Activated naive CD4-positive, alpha-beta T cell treated with Interleukin-2 at 50 U/mL for 16 hours (primary cell): ENCODE results near the gene CDK2AP2.
A peak's percentile ranks its signal among the peaks of the same experiment; 100 is the strongest.
"Not testable (repeated sequence)": the region's sequence is repeated elsewhere in the genome, so short reads cannot be mapped to it uniquely, and the experiment has no call there.

Experiments used
- DNase-seq: peaks from one replicate; pipeline ENCODE4 v3.0.0-alpha.2; 2020

The CDK2AP2 gene, protein sequence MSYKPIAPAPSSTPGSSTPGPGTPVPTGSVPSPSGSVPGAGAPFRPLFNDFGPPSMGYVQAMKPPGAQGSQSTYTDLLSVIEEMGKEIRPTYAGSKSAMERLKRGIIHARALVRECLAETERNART

DNA sequence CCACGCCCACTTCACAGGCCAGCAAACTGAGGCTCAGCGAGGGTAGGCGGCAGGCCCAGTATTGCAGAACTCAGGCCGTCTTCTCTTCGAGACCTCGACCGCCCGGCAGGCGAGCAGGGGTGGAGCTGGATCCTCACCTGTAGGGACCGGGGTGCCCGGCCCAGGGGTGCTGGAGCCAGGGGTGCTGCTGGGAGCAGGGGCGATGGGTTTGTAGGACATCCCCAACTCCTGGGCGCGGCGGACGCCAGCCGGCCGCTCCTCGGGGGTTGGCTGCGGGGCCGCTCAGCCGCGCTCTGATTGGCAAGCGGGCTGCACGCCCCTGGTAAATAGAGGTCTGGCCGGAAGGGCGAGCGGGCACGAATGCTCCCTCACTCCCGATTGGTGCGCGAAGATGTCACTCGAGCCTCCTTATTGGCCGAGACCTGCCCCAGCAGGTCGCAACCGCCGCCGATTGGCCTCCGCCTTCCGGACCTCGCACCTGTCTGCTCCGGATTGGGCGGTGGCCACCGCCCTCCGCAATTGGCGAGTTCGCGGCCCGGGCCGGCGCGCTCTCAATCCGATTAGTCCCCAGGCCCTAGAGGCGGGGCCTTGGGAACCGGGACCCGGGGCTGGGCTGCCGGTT, at the start of gene CDK2AP2:
Gene CDK2AP2, minus strand, starts transcription at position 299 of the 622 bp plus-strand sequence. Its CDS starts 80 bp downstream, at position 219.
- DNase-seq, result peak; percentile 99

DNA sequence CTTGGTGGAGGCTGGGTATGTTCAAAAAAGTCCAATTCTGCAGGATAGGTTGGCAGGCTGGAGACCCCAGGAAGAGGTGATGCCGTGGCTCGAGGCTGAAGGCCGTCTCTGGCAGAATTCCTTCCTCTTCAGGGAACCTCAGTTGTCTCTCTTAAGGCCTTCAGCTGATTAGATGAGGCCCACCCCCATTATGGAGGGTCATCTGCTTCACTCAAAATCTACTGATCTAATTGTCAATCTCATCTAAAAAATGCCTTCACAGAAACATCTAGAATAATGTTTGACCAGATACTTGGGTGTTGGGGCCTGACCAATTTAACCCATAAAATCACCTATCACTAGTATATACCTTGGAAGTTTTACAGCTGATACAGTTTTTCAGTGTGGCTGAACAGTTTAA, 48.3 kb upstream of the CDK2AP2 start:
- no peak for DNase-seq

GRCh38 chr11:67551697-67552096, 43.7 kb upstream of the CDK2AP2 start:
- DNase-seq, result not testable (repeated sequence)

- DNase-seq, result no peak
Measured at GRCh38 chr11:67551127-67551526, 43.2 kb upstream of the CDK2AP2 start.

DNA sequence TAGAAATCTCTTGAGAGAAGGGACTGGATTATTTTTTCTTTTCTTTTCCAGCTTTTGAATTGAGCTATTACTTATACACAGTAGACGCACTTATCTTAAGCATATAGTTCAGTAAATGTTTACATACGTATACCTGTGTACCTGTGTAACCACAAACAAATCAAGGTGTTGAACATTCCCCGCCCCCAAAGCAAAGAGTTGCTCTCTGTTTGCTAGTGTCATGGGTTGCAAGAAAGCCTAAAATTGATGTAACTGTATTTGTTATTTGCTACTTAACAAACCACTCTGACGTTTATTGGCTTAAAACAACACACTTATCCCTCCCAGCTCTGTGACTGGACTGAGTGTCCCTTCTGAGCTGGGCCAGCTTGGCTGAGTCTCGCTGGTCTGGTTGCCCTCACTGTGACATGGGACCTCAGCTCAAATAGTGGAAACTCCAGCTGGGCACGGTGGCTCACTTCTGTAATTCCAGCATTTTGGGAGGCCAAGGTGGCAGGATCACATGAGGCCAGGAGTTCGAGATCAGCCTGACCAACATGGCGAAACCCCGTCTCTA, 40.7 kb upstream of the CDK2AP2 start:
- no peak for DNase-seq

- not testable (repeated sequence) for DNase-seq
Measured at GRCh38 chr11:67548112-67548511, 40.1 kb upstream of the CDK2AP2 start.

DNA sequence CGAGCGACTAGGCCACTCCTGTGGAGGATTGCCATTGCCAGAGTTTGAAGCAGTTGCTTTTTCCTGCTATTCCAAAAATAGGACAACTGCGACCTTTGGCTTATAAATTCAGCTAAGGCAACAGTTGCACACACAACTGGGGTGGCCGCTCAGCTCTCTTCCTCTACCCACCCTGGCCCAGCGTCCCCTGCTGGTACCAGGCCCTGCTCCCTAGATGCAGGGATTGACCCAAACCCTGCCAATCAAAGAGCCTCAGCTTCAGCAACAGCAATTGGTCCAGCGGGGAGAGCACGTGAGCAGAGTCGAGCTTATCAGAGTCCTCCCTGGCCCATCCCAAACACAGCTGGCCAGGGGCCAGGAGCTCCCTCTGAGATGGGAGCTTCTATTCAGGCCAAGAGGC, 37.3 kb upstream of the CDK2AP2 start:
- DNase-seq, result no peak

DNA sequence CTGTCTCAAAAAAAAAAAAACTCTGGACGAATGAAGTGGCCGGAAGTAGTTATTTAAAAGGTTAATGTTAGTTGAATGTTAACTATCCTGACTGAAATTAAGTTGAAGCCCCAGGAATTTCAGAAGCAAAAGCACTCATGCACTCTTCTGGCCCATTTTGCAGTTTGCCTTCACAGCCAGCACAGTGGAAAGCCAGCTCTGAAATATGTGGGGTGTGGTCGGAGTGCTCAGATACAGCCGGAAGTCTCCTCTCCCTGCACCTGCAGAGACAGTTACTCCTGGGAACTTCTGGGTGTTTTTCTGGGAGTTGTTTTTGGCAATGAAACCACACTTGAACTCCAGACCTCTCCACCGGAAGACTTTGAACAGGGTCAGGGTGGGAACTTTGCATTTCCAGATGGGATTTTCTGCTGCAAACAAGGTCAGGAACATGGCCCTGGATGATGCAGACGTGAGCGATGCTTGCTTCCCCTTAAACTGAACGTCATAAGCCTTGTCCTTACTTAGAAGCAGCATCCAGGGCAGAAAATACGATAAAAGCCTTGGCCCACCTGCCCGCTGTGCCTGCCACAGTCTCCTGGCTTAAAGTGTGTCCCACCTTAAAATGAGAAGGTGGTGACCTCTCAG, 36.8 kb upstream of the CDK2AP2 start:
- DNase-seq, result no peak

- no peak for DNase-seq
Measured at GRCh38 chr11:67543585-67543984, 35.6 kb upstream of the CDK2AP2 start.

DNA sequence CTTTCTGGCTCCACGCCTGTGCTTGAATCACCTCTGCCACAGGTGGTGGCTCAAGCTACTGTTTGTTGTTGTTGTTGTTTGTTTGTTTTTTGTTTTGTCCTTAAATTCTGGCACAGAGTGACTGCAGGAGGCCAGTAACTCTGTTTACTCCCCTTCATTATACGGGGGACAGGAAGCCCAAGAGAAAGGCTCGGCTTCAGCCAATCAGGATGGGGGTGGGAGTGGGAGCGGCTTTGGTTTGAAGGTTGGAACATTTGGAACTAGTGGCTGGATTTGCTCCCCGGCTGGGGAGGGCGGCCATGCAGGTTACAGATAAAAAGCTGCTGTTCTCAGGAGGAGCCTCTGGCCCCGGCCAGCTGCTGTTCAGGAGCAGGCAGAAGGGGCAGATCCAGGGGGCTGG, 35.0 kb upstream of the CDK2AP2 start:
- DNase-seq, result no peak

DNA sequence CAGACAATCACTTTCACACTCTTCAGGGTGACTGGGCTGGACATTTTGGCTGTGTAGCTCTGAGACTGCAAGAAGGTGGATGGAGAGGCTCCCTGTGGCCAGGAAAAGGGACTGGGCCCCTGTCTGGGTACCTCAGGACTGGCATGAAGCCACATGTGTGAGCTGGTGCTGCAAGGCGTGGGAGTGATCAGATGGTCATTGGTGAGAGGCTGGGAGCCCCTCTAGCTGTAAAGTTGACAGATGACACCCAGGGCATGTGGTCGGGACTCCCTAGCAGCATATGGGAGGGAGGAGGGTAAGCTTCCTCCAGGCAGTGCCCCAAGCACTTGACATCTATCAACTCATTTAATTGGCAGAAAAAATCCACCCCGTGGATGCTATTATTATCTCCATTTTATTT, 34.2 kb upstream of the CDK2AP2 start:
- DNase-seq, result no peak

DNA sequence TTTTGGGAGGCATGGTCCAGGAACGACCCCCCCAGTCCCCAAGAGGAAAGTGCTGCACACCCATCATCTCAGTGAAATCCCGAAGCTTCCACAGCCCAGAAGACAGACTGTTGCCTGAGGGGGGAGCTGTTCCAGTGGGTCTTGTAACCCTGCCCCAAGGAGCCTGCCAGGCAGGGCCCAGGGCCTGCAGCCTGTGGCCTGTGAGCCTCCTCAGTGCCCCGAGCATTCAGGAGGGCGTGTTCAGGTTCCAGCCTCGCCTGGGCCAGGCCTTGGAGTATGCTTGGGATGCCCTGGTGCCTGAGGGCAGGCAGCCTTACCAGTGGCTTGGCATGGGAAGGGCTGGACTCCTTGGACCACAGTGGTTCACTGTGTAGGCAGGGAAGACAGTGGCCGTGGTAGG, 33.2 kb upstream of the CDK2AP2 start:
- no peak for DNase-seq

DNA sequence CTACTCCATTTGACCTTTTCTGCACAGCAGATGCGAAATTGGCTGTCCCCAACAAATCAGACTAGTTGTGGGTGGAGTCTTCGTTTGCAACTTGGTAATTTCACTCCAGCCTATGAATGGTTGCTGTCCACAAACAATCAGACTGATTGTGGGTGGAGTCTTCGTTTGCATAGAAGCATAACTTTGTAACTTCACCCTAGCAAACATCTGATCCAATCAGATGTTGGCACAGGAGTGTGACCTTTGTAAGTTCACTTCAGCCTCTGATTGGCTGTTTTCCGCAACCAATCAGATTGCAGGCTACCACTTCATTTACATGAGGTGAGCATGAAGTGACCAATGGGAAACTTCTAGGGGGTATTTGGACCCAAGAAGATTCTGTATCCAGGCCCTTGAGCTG, 31.6 kb upstream of the CDK2AP2 start:
- no peak for DNase-seq

DNA sequence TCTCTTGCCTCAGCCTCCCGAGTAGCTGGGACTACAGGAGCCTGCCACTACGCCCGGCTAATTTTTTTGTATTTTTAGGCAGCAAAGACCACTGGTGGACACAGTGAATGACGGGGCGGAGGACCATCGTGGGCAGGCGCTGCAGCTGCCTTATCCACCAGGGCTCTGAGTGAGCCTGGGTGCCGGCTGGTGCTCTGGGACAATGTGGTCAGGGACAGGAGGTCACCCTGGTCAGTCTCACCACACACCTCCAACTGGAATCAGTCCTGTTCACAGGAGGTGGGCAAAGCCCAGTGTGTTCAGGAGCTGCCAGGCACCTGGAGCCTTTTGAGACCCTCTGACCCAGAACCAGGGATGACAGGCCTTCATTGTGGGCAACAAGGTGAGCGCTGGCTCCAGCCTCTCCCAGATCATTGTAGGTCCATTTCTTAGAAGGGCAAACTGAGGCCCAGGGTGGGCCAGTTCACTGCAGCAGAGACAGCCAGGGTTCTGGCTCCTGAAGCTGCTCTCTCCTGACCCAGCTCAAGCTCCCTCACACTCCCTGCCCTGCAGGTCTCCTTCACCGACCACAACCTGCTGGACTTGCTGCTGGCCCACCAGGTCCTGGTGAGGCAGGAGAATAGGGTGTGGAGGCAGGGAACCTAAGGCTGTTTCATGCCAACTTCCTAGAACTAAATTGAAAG, 31.0 kb upstream of the CDK2AP2 start:
- no peak for DNase-seq

DNA sequence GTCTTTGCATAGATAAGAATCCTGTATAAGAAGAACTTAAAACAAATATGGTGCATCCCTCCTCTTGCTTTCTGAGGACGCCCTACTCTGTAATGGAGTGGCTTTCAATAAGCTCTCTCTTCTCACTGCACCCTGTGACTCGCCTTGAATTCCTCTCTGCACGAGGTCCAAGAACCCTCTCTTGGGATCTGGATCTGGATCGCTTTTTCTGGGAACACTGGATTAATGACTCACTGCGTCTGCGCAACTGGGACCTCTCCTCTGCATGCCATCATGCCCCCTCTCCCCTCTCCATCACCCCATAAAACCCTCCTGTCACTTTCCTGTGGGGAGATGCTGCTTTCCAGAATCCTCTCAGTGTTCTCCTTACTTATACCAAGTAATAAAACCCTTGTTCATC, 30.3 kb upstream of the CDK2AP2 start:
- DNase-seq, result no peak

GRCh38 chr11:67535561-67535960, 27.6 kb upstream of the CDK2AP2 start:
- no peak for DNase-seq

GRCh38 chr11:67534070-67534679, 26.2 kb upstream of the CDK2AP2 start:
- no peak for DNase-seq

- no peak for DNase-seq
Measured at GRCh38 chr11:67532889-67533288, 24.9 kb upstream of the CDK2AP2 start.

DNA sequence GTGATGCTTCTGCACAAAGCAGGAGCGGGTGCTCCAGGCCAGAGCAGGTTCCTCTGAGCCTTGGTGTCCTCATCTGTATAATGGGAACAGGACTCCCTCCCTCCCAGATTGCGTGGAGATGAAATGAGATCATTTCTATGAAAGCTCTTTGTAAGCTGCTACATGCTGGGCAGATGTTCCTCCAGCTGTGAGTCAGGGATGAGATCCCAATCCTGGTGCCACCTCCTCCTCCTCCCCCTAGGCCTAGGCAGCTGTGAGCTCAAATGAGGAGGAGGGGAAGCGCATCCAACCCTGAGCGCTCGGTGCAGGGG, 22.3 kb upstream of the CDK2AP2 start:
- DNase-seq, result no peak

DNA sequence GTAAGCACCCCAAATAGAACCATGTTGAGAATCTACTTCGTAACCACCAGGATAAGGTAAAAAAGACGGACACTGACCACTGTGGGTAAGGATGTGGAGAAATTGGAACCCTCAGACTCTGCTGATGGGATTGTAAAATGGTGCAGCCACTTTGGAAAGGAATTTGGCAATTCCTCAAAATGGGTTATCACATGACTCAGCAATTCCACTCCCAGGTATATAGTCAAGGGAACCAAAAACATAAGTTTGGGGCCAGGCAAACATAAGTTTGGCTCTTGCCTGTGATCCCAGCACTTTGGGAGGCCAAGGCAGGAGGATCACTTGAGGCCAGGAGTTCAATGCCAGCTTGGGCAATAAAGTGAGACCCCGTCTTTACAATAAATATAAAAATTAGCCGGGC, 20.4 kb upstream of the CDK2AP2 start:
- DNase-seq, result no peak

DNA sequence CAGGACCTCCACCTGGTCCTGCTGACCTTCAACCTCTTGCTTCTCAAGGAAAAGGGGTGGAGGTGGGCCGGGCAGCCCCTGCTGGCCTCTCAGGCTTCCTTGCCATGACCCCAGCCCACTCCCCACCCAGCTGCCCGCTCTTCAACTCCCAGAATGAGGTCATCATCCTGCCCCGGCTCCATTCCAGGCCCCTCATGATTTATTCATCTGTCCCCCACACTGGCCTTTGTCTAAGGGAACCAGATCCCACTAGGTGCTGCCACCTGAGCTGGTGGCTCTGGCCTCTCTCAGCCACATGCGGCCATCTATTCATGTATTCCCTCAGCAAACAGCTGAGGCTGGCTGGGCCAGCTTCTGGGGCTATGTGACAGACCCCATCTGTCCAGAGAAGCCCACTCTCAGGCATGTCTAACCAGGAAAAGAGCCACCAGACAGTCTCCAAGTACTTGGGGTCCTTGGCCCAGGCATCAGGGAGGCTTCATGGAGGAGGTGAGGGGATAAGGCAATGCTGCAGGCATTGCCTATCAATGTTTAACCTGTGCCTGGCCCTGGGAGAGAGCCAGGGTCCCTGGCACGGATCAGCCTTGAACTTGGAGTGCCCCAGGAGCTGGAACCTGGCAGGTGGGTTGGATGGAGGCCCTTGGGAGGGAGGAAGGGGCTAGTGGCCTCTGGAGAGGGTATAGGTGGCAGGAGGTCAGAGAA, 17.5 kb upstream of the CDK2AP2 start:
- no peak for DNase-seq

DNA sequence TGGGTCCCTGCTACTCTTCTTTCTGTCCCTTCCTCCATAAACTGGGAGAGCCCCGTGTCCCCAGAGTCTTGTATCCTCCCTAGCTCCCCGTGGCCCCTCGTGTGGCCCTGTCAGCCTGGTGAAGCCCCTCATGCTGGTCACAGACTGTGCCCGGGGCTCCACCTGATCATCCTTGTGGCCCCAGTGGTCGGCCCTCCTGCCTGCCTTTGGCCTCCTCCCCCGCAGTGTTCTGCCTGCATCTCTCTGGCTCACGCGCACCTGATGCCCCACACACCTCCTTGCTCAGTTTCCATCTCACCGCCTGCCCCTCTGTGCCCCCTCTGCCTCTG, 16.5 kb upstream of the CDK2AP2 start:
- no peak for DNase-seq
